Hepatocyte (in vitro differentiated cells): ENCODE results near the gene LTO1. TPM values are rescaled to one million over a fixed set of nuclear protein-coding genes. Genes with fewer than 3 reads are reported as not detected.

ENCODE experiments used
- DNase-seq: peaks from one replicate; pipeline ENCODE4 v3.0.0-alpha.2; 2016; ENCODE audit warnings: low spot score
- H2AFZ ChIP-seq: fragments of 200-600 bp; sonication (generic); 2 replicates; pipeline ENCODE4 v1.6.0; 2016; ENCODE audit warnings: antibody characterized with exemption, mild to moderate bottlenecking
- H3K27ac ChIP-seq: fragments of 200-600 bp; sonication (generic); 2 replicates; pipeline ENCODE4 v1.5.1; 2016; ENCODE audit warnings: mild to moderate bottlenecking
- H3K27me3 ChIP-seq: fragments of 200-600 bp; sonication (generic); 2 replicates; pipeline ENCODE4 v1.6.1; 2016
- H3K36me3 ChIP-seq: fragments of 200-600 bp; sonication (generic); replicated peaks from 2 replicates; pipeline ENCODE4 v1.5.1; 2016; ENCODE audit warnings: low read depth; ENCODE audit not compliant: insufficient read depth
- H3K4me1 ChIP-seq: fragments of 200-600 bp; sonication (generic); 2 replicates; pipeline ENCODE4 v1.5.1; 2016; ENCODE audit warnings: mild to moderate bottlenecking, moderate library complexity; ENCODE audit not compliant: insufficient read depth
- H3K4me2 ChIP-seq: fragments of 200-600 bp; sonication (generic); 2 replicates; pipeline ENCODE4 v1.6.0; 2016
- H3K4me3 ChIP-seq: fragments of 200-600 bp; sonication (generic); 2 replicates; pipeline ENCODE4 v1.5.1; 2016; ENCODE audit warnings: mild to moderate bottlenecking
- H3K79me2 ChIP-seq: fragments of 200-600 bp; sonication (generic); 2 replicates; pipeline ENCODE4 v1.6.0; 2017; ENCODE audit warnings: mild to moderate bottlenecking
- H3K9me2 ChIP-seq: fragments of 200-600 bp; sonication (generic); replicated peaks from 2 replicates; pipeline ENCODE4 v1.6.0; 2017; ENCODE audit warnings: mild to moderate bottlenecking; ENCODE audit not compliant: insufficient read depth
- H3K9me3 ChIP-seq: fragments of 200-600 bp; sonication (generic); 2 replicates; pipeline ENCODE4 v1.5.1; 2016; ENCODE audit warnings: low read depth, mild to moderate bottlenecking
- H4K20me1 ChIP-seq: fragments of 200-600 bp; sonication (generic); 2 replicates; pipeline ENCODE4 v1.6.0; 2016; ENCODE audit warnings: mild to moderate bottlenecking; ENCODE audit not compliant: insufficient read depth, poor library complexity, severe bottlenecking
- CTCF ChIP-seq: fragments of 200-600 bp; sonication (generic); IDR thresholded peaks from 2 replicates; pipeline ENCODE4 v1.5.1; 2016; ENCODE audit warnings: antibody characterized with exemption, mild to moderate bottlenecking; ENCODE audit not compliant: poor library complexity
- EZH2 ChIP-seq: fragments of 200-600 bp; sonication (generic); IDR thresholded peaks from 2 replicates; pipeline ENCODE4 v1.6.1; 2016; ENCODE audit warnings: antibody characterized with exemption, mild to moderate bottlenecking, borderline replicate concordance
- EZH2phosphoT487 ChIP-seq: fragments of 200-600 bp; sonication (generic); IDR thresholded peaks from one replicate; pipeline ENCODE4 v1.6.1; 2018; ENCODE audit warnings: antibody characterized with exemption, mild to moderate bottlenecking, low read depth, moderate library complexity; ENCODE audit not compliant: unreplicated experiment, severe bottlenecking
- WGBS: methylation state at CpG from one replicate; pipeline ENCODE4 v1.1.6; 2016; ENCODE audit warnings: low lambda C conversion rate; ENCODE audit errors: missing lambda C conversion rate; 5-methylcytosine and 5-hydroxymethylcytosine counted together
- polyA plus RNA-seq: library from polyadenylated mRNA; unstranded; fragments of >200 nt; fragmentation: Nextera tagmentation; extraction: Ambion mirVana; gene quantifications from 2 replicates; pipeline ENCODE4 v1.2.1, GENCODE V29; 2016
- total RNA-seq: library from RNA; depleted of rRNA; stranded (reverse); fragments of >200 nt; gene quantifications from 2 replicates; pipeline ENCODE4 v1.2.3, GENCODE V29; 2014

Gene LTO1
- total and polyA plus RNA-seq, 2 experiments from 2014 or later, result 12.6 to 13.4 TPM

GRCh38 chr11:69703453-69703767 is 28.3 kb upstream of the LTO1 start:
- H3K36me3 ChIP-seq, result no peaks in the 10 kb centered on the region
- H4K20me1 ChIP-seq, result no peaks in the 10 kb centered on the region
- H3K9me2 ChIP-seq, result no peaks in the 10 kb centered on the region
- no peak overlapping the region for H3K4me3 ChIP-seq
- no peaks in the 10 kb centered on the region for H3K9me3 ChIP-seq
- H3K27ac ChIP-seq, result no peak overlapping the region
- no peaks in the 10 kb centered on the region for H3K79me2 ChIP-seq
- peak overlapping the region; percentile 89 for H3K4me2 ChIP-seq
- DNase-seq, result no peak
- peaks cover 49% of the 10 kb centered on the region for H3K27me3 ChIP-seq
- H3K4me1 ChIP-seq, result peaks cover 54% of the 10 kb centered on the region
- no peak for TF ChIP-seq CTCF
- no peak for TF ChIP-seq EZH2phosphoT487
- 2% methylated on average over 7 of the region's 34 CpGs for WGBS
- no peak overlapping the region for H2AFZ ChIP-seq

GRCh38 chr11:69702769-69703452 is 27.8 kb upstream of the LTO1 start:
- TF ChIP-seq CTCF (no peak), EZH2 (peak; percentile 88), EZH2phosphoT487 (peak; percentile 25)
- peak overlapping the region; percentile 89 for H3K4me2 ChIP-seq
- H2AFZ ChIP-seq, result no peak overlapping the region
- H3K27me3 ChIP-seq, result peaks cover 49% of the 10 kb centered on the region
- H3K9me2 ChIP-seq, result no peaks in the 10 kb centered on the region
- DNase-seq, result no peak
- H3K4me1 ChIP-seq, result peaks cover 54% of the 10 kb centered on the region
- H3K9me3 ChIP-seq, result no peaks in the 10 kb centered on the region
- H3K79me2 ChIP-seq, result no peaks in the 10 kb centered on the region
- H4K20me1 ChIP-seq, result no peaks in the 10 kb centered on the region
- no peak overlapping the region for H3K4me3 ChIP-seq
- H3K36me3 ChIP-seq, result no peaks in the 10 kb centered on the region
- 9% methylated on average over 43 of the region's 45 CpGs for whole genome bisulfite sequencing
- H3K27ac ChIP-seq, result no peak overlapping the region

GRCh38 chr11:69702239-69702691 is 27.1 kb upstream of the LTO1 start:
- Histone ChIP-seq H3K9me2 (no peaks in the 10 kb centered on the region), H3K36me3 (no peaks in the 10 kb centered on the region), H3K27ac (no peak overlapping the region), H3K9me3 (no peaks in the 10 kb centered on the region), H3K4me1 (peaks cover 54% of the 10 kb centered on the region), H4K20me1 (no peaks in the 10 kb centered on the region), H3K27me3 (peaks cover 49% of the 10 kb centered on the region), H3K79me2 (no peaks in the 10 kb centered on the region), H2AFZ (peak overlapping the region; percentile 31), H3K4me2 (peak overlapping the region; percentile 89), H3K4me3 (no peak overlapping the region)
- WGBS, result 5% methylated on average over 23 of the region's 35 CpGs
- peak; percentile 44 for DNase-seq
- TF ChIP-seq EZH2phosphoT487 (no peak), CTCF (no peak), EZH2 (no peak)
